Upper lobe of left lung (tissue), 6 donors: ENCODE measurements around the gene INPP5K. TPM values are rescaled to one million over a fixed set of nuclear protein-coding genes. Genes with fewer than 3 reads are reported as not detected.
"Not testable (repeated sequence)": the region's sequence is repeated elsewhere in the genome, so short reads cannot be mapped to it uniquely, and the experiment has no call there.

Experiments used
- ATAC-seq, 2 donors: fragments of 200-7000 bp; cut with Tn5 transposase; one replicate each; pipeline ENCODE4 v1.9.1; 2022; ENCODE audit warnings: mild to moderate bottlenecking in 2 of 2, moderate library complexity in 2 of 2; ENCODE audit not compliant: low FRiP score in 2 of 2
- DNase-seq, 2 donors: peaks; one replicate each; pipeline ENCODE4 v3.0.0-alpha.2; 2019 to 2020
- H3K27ac ChIP-seq, 4 donors: fragments of 200-600 bp; sonication (generic); one replicate each; pipeline ENCODE4 v1.5.1; 2016 to 2019
- H3K27me3 ChIP-seq, 4 donors: fragments of 200-600 bp; sonication (generic); one replicate each; pipeline ENCODE4 v1.5.1; 2017 to 2019
- H3K36me3 ChIP-seq, 4 donors: fragments of 200-600 bp; sonication (generic); one replicate each; pipeline ENCODE4 v1.5.1; 2016 to 2019
- H3K4me1 ChIP-seq, 4 donors: fragments of 200-600 bp; sonication (generic); one replicate each; pipeline ENCODE4 v1.5.1; 2018 to 2019
- H3K4me3 ChIP-seq, 4 donors: fragments of 200-600 bp; sonication (generic); one replicate each; pipeline ENCODE4 v1.5.1; 2017 to 2019; ENCODE audit warnings: mild to moderate bottlenecking in 2 of 4, moderate library complexity in 1 of 4
- H3K9me3 ChIP-seq, 4 donors: fragments of 200-600 bp; sonication (generic); one replicate each; pipeline ENCODE4 v1.5.1; 2018 to 2019
- EP300 ChIP-seq, 4 donors: sonication (generic); formaldehyde crosslinking; IDR thresholded peaks; one replicate each; pipeline ENCODE4 v1.5.1; 2017; ENCODE audit warnings: antibody characterized with exemption in 4 of 4, control low read depth in 2 of 4
- POLR2A ChIP-seq, 4 donors: fragments of 450-650 bp; IDR thresholded peaks; one replicate each; pipeline ENCODE4 v1.5.1; 2016 to 2017; ENCODE audit warnings: antibody characterized with exemption in 4 of 4, mild to moderate bottlenecking in 2 of 4
- POLR2AphosphoS5 ChIP-seq, 2 donors: sonication (generic); formaldehyde crosslinking; IDR thresholded peaks; one replicate each; pipeline ENCODE4 v1.5.1; 2017; ENCODE audit warnings: antibody characterized with exemption in 2 of 2
- WGBS, 2 donors: methylation state at CpG; one replicate each; pipeline ENCODE4 v1.1.5; 2017 to 2018; 5-methylcytosine and 5-hydroxymethylcytosine counted together
- total RNA-seq, 6 donors: library from RNA; depleted of rRNA in 4 of 6; stranded (reverse); fragments of >200 nt in 4 of 6; gene quantifications; one replicate each; pipeline versions ENCODE4 v1.1.0 to v1.2.1, GENCODE V29; 2016 to 2021
- TF ChIP-seq, protein P1 (sequence below), 6 experiments: fragments of 450-650 bp in 4 of 6; fragments of 200-600 bp in 2 of 6; sonication (generic) in 2 of 6; IDR thresholded peaks; one replicate each; pipeline ENCODE4 v1.5.1; 2016 to 2019; ENCODE audit warnings: antibody characterized with exemption in 6 of 6
- donor health status: DM: no; HTN: no; CAD: no; lungs with moderate emphysema.
- donor health status: DM: no; HTN: yes; CAD: no; lungs with severe emphysema.

The INPP5K gene
- total RNA-seq, 6 donors from 2014 or later = 60.9 to 155 (median 84.6) TPM

DNA sequence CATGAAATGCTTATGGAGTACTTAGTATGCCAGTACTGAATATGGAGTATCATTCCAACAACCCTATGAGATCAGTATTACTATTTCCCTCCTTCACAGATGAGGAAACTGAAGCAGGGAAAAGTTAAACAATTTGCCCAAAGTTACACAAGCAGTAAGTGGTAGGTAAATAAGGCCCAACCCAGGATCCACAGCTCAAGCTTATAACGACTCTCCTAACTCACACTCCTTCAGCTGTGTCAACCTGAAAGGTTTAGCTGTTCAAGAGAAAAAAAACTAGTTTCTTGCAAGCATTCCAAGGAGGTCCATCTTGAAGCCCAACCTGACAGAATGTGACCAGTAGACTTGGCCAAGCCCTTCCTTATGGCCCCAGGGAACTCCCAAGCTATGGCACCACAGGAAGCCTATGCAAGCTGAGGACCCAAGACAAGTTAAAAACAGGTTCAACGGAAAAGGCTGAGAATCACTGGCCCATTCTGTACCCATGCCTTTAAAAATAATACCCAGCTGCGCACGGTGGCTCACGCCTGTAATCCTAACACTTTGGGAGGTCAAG lies 66.9 kb downstream of the INPP5K start:
- peaks cover 47 to 88% (median 67%) of the 10 kb centered on the region in 4 donors for H3K4me1 ChIP-seq
- no peaks in the 10 kb centered on the region for H3K27me3 ChIP-seq
- peak in 1 of 2 donors; percentile 51 for DNase-seq
- no peaks in the 10 kb centered on the region for H3K9me3 ChIP-seq
- H3K4me3 ChIP-seq = no peak overlapping the region
- H3K36me3 ChIP-seq = peaks cover 0 to 14% (median 3%) of the 10 kb centered on the region in 4 donors
- 54 to 64% methylated on average over 5 of the region's 5 CpGs for WGBS, 2 donors
- TF ChIP-seq, protein P1, sequence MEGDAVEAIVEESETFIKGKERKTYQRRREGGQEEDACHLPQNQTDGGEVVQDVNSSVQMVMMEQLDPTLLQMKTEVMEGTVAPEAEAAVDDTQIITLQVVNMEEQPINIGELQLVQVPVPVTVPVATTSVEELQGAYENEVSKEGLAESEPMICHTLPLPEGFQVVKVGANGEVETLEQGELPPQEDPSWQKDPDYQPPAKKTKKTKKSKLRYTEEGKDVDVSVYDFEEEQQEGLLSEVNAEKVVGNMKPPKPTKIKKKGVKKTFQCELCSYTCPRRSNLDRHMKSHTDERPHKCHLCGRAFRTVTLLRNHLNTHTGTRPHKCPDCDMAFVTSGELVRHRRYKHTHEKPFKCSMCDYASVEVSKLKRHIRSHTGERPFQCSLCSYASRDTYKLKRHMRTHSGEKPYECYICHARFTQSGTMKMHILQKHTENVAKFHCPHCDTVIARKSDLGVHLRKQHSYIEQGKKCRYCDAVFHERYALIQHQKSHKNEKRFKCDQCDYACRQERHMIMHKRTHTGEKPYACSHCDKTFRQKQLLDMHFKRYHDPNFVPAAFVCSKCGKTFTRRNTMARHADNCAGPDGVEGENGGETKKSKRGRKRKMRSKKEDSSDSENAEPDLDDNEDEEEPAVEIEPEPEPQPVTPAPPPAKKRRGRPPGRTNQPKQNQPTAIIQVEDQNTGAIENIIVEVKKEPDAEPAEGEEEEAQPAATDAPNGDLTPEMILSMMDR (IDR thresholded peaks at IDR 0.05) = no peak
- peak in 1 of 2 donors; percentile 4 for TF ChIP-seq POLR2AphosphoS5 (IDR thresholded peaks at IDR 0.05)
- TF ChIP-seq EP300 (IDR thresholded peaks at IDR 0.05) = peak in 2 of 4 donors; percentile 9 to 54
- peak; percentile 47 to 88 for ATAC-seq
- peak overlapping the region; percentile 50 to 91 (median 72) for H3K27ac ChIP-seq

DNA sequence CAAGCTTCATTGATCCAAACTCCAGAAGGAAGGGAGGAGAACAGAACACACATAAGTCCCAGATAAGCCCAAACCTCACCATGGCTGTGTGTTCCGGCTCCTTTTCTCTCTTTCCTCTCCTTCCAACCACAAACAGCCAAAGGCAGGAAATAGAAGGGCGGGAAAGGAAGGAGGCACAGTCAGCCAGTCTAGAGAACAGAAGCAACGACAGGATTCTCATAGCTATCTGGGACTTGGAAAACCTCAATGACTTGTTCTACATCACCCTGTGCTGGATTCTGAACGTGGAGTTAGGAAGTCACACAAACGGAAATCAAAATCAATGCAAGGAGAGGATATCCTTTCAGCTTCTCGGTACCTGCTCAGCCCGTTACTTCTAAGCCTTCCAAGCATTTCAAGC lies 69.4 kb downstream of the INPP5K start:
- 21 to 42% methylated on average over 7 of the region's 7 CpGs for WGBS, 2 donors
- H3K27ac ChIP-seq = peak overlapping the region; percentile 65 to 91 (median 74)

DNA sequence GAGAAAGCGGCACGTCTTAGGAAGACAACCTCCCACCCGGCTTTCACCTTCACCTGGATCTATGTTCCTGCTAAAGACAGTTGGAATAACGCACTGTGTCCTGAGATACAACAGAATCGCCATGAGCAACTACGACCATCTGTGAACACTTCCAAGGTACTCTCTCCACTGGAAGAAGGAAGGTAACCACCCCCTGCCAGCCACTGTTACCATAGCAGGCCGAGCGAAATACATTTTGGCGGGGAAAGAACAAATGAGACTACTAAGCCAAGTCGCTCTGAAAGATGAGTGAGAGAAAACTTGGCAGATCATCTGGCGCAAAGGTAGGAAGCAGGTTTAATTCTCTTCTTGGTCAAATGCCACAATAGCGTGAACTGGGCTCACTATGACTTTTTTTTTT lies 70.2 kb downstream of the INPP5K start:
- peak overlapping the region in 3 of 4 donors; percentile 72 to 91 (median 77) for H3K27ac ChIP-seq
- H3K4me3 ChIP-seq = no peak overlapping the region
- 93 to 96% methylated on average over 12 of the region's 12 CpGs for WGBS, 2 donors
- peaks cover 35 to 61% (median 43%) of the 10 kb centered on the region in 4 donors for H3K4me1 ChIP-seq
- no peak for TF ChIP-seq POLR2AphosphoS5 (IDR thresholded peaks at IDR 0.05)
- TF ChIP-seq, protein P1 (IDR thresholded peaks at IDR 0.05) = no peak
- TF ChIP-seq EP300 (IDR thresholded peaks at IDR 0.05) = no peak
- no peak for TF ChIP-seq POLR2A (IDR thresholded peaks at IDR 0.05)
- no peaks in the 10 kb centered on the region for H3K9me3 ChIP-seq
- H3K27me3 ChIP-seq = no peaks in the 10 kb centered on the region
- ATAC-seq = no peak
- peaks cover 0 to 8% (median 0%) of the 10 kb centered on the region in 4 donors for H3K36me3 ChIP-seq
- DNase-seq = no peak

More for the DNA sequence above, 69.4 kb downstream of the INPP5K start:
- Histone ChIP-seq H3K27me3 (no peaks in the 10 kb centered on the region), H3K4me1 (peaks cover 35 to 69% (median 49%) of the 10 kb centered on the region in 4 donors), H3K4me3 (peak overlapping the region in 1 of 4 donors; percentile 17), H3K36me3 (peaks cover 0 to 8% (median 0%) of the 10 kb centered on the region in 4 donors), H3K9me3 (no peaks in the 10 kb centered on the region)
- TF ChIP-seq POLR2AphosphoS5 (IDR thresholded peaks at IDR 0.05) = no peak
- TF ChIP-seq POLR2A (IDR thresholded peaks at IDR 0.05) = no peak
- TF ChIP-seq, protein P1 (IDR thresholded peaks at IDR 0.05) = no peak
- TF ChIP-seq EP300 (IDR thresholded peaks at IDR 0.05) = no peak
- DNase-seq (no peak), ATAC-seq (no peak)

DNA sequence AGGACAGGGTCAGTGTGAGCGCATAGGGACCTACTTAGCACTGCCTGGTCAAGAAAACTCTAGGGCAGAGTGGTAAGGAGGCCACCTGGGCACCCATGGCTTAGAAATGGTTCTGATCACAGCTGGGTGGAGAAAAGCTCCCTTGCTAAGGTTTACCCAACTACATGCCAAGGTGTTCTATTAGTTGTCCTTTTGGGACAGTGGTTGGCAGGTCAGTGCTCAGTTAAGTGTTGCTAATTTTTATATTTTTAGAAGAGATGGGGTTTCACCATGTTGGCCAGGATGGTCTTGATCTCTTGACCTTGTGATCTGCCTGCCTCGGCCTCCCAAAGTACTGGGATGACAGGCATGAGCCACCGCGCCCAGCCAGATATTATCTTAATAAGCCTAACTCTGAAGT lies 70.7 kb downstream of the INPP5K start:
- peaks cover 35 to 58% (median 42%) of the 10 kb centered on the region in 4 donors for H3K4me1 ChIP-seq
- not testable (repeated sequence) for DNase-seq, H3K9me3 ChIP-seq, H3K4me3 ChIP-seq, H3K27me3 ChIP-seq, ATAC-seq
- H3K27ac ChIP-seq = peak overlapping the region in 2 of 4 donors; percentile 77 to 91
- WGBS, 2 donors = 78 to 100% methylated on average over 4 of the region's 4 CpGs
- H3K36me3 ChIP-seq = peaks cover 0 to 11% (median 0%) of the 10 kb centered on the region in 4 donors

Other genes with a start within 250 kb of the INPP5K start
- not detected for gene BHLHA9, start 246.2 kb downstream of the INPP5K start, total RNA-seq
- not detected for gene TRARG1, start 236.9 kb downstream of the INPP5K start, total RNA-seq
- gene YWHAE, start 116.4 kb downstream of the INPP5K start, total RNA-seq = 100 to 1,000 TPM; 318 to 698 (median 384) TPM
- gene CRK, start 60.4 kb downstream of the INPP5K start, total RNA-seq = 100 to 1,000 TPM in 1 of 6 donors, 10 to 100 TPM in 5; 37.7 to 121 (median 65.8) TPM
- 100 to 1,000 TPM; 186 to 358 (median 266) TPM for gene MYO1C, start 23.9 kb downstream of the INPP5K start, total RNA-seq
- 10 to 100 TPM; 35.0 to 90.2 (median 53.4) TPM for gene PITPNA, start 46.2 kb upstream of the INPP5K start, total RNA-seq
- gene SLC43A2, start 112.2 kb upstream of the INPP5K start, total RNA-seq = 10 to 100 TPM; 16.9 to 79.0 (median 49.2) TPM
- gene SCARF1, start 129.1 kb upstream of the INPP5K start, total RNA-seq = 10 to 100 TPM; 22.0 to 93.2 (median 55.5) TPM
- gene RILP, start 133.3 kb upstream of the INPP5K start, total RNA-seq = 100 to 1,000 TPM in 2 of 6 donors, 10 to 100 TPM in 4; 43.7 to 192 (median 85.4) TPM
- gene PRPF8, start 168.3 kb upstream of the INPP5K start, total RNA-seq = 100 to 1,000 TPM; 173 to 283 (median 220) TPM
- 10 to 100 TPM; 11.3 to 24.7 (median 14.9) TPM for gene TLCD2, start 193.8 kb upstream of the INPP5K start, total RNA-seq
- gene WDR81, start 208.1 kb upstream of the INPP5K start, total RNA-seq = 100 to 1,000 TPM in 2 of 6 donors, 10 to 100 TPM in 4; 47.4 to 162 (median 60.8) TPM
- gene SERPINF2, start 226.3 kb upstream of the INPP5K start, total RNA-seq = 10 to 100 TPM in 5 of 6 donors, 1 to 10 TPM in 1; 4.6 to 48.2 (median 24.6) TPM
- gene SERPINF1, start 245.4 kb upstream of the INPP5K start, total RNA-seq = 100 to 1,000 TPM in 4 of 6 donors, 10 to 100 TPM in 2; 69.8 to 235 (median 114) TPM